RWPE2 (cell line): Measurements from ENCODE around the gene OOSP1.
"Not testable (repeated sequence)": the region's sequence is repeated elsewhere in the genome, so short reads cannot be mapped to it uniquely, and the experiment has no call there.

Experiments used
- ATAC-seq: fragments of 200-7000 bp; cut with Tn5 transposase; 3 replicates; pipeline ENCODE4 v1.9.1; 2021; ENCODE audit warnings: low read depth
- DNase-seq: peaks from one replicate; pipeline ENCODE4 v3.0.0-alpha.2; 2020; ENCODE audit warnings: low spot score
- H3K27ac ChIP-seq: fragments of 450-650 bp; 2 replicates; pipeline ENCODE4 v1.5.1; 2017; ENCODE audit warnings: mild to moderate bottlenecking; ENCODE audit not compliant: poor library complexity, severe bottlenecking
- H3K27me3 ChIP-seq: fragments of 250-450 bp; sonication (Bioruptor Pico); 2 replicates; pipeline ENCODE4 v1.5.1; 2021; ENCODE audit warnings: mild to moderate bottlenecking, moderate library complexity; ENCODE audit not compliant: insufficient read depth, poor library complexity, severe bottlenecking
- H3K36me3 ChIP-seq: fragments of 250-450 bp; sonication (Bioruptor Pico); 2 replicates; pipeline ENCODE4 v1.5.1; 2020; ENCODE audit warnings: low read depth, mild to moderate bottlenecking, moderate library complexity
- H3K4me1 ChIP-seq: fragments of 250-450 bp; sonication (Bioruptor Pico); 2 replicates; pipeline ENCODE4 v1.5.1; 2021; ENCODE audit warnings: mild to moderate bottlenecking, moderate library complexity; ENCODE audit not compliant: insufficient read depth, poor library complexity, severe bottlenecking
- H3K4me3 ChIP-seq: fragments of 250-450 bp; sonication (Bioruptor Pico); 2 replicates; pipeline ENCODE4 v1.5.1; 2021; ENCODE audit warnings: mild to moderate bottlenecking, moderate library complexity; ENCODE audit not compliant: severe bottlenecking
- H3K9me3 ChIP-seq: fragments of 250-450 bp; sonication (Bioruptor Pico); 2 replicates; pipeline ENCODE4 v1.5.1; 2021; ENCODE audit warnings: mild to moderate bottlenecking, moderate library complexity; ENCODE audit not compliant: severe bottlenecking
- CTCF ChIP-seq: fragments of 450-650 bp; IDR thresholded peaks from one replicate; pipeline ENCODE4 v1.5.1; 2017; ENCODE audit warnings: mild to moderate bottlenecking, moderate library complexity; ENCODE audit not compliant: poor library complexity, severe bottlenecking

Gene OOSP1

GRCh38 chr11:59899532-59899931 lies 38.7 kb upstream of the OOSP1 start:
- Histone ChIP-seq H3K36me3 (no peaks in the 10 kb centered on the region), H3K4me1 (peaks cover 9% of the 10 kb centered on the region), H3K4me3 (no peak overlapping the region), H3K27ac (no peak overlapping the region), H3K27me3 (no peaks in the 10 kb centered on the region), H3K9me3 (no peaks in the 10 kb centered on the region)
- no peak for TF ChIP-seq CTCF
- DNase-seq (no peak), ATAC-seq (no peak)

DNA sequence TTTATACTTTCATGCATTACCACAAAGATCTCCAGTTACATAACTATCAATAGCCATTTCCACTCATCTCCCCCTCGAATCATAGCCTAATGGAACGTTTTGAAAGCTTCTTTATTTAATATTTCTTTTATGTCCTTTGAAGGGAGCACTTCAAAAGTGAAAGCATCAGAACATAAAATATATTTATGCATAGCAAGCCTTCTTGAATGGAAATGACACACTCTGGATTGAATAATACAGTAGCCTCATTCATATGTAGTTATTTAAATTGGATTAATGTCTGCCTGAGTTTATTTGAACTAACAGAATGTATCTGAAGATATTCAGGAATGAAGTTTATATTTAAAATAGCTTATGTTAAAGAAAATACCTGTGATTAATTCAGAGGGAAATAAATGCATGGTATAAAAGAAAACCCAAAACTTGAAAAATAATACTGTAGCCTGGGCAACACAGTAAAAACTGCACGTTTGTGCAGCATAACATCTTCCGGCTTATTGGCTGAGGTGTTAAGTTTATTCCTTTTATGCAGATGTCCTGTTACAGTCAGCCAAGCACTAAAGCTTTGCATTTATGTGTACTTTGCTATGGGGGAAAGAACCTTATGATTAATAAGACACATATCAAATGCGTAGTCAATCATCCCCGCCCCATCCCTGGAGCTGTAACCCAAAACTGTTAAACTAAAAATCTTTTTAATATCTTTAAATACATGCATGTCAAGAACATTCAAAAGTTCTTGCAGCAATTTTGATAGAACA lies 37.7 kb upstream of the OOSP1 start:
- no peak for DNase-seq
- H3K36me3 ChIP-seq = no peaks in the 10 kb centered on the region
- TF ChIP-seq CTCF = no peak
- peaks cover 9% of the 10 kb centered on the region for H3K4me1 ChIP-seq
- ATAC-seq = no peak
- no peak overlapping the region for H3K4me3 ChIP-seq
- no peaks in the 10 kb centered on the region for H3K27me3 ChIP-seq
- no peak overlapping the region for H3K27ac ChIP-seq
- no peaks in the 10 kb centered on the region for H3K9me3 ChIP-seq

DNA sequence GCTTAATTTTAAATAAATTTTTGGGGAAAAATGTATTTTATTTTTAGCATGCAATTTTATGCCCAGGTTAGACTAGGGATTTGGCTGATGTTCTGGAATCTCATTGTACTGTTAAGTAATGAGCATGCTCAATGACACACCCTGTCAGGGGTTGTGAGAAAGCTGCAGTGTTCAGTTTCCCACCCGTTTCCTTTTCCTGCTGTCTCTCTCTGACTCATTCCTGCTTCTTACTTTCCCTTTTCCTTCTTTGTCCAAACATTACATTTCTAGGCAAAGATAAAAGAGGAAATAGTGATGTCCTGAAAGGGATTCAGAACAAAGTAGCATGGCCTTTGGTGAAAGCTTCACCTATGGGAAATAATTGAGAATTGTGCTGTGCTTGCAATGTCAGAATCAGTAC lies 36.9 kb upstream of the OOSP1 start:
- DNase-seq = no peak
- no peaks in the 10 kb centered on the region for H3K9me3 ChIP-seq
- peaks cover 9% of the 10 kb centered on the region for H3K4me1 ChIP-seq
- no peak for TF ChIP-seq CTCF
- no peaks in the 10 kb centered on the region for H3K27me3 ChIP-seq
- peak; percentile 91 for ATAC-seq
- no peak overlapping the region for H3K4me3 ChIP-seq
- no peaks in the 10 kb centered on the region for H3K36me3 ChIP-seq
- no peak overlapping the region for H3K27ac ChIP-seq

GRCh38 chr11:59903569-59903968 lies 34.7 kb upstream of the OOSP1 start:
- not testable (repeated sequence) for H3K27ac ChIP-seq, ATAC-seq, H3K36me3 ChIP-seq, H3K9me3 ChIP-seq, H3K4me3 ChIP-seq, H3K27me3 ChIP-seq, DNase-seq, H3K4me1 ChIP-seq

GRCh38 chr11:59918480-59918879 lies 19.8 kb upstream of the OOSP1 start:
- DNase-seq = no peak
- no peak for TF ChIP-seq CTCF
- Histone ChIP-seq H3K27ac (no peak overlapping the region), H3K36me3 (no peaks in the 10 kb centered on the region), H3K9me3 (no peaks in the 10 kb centered on the region), H3K27me3 (no peaks in the 10 kb centered on the region), H3K4me1 (no peaks in the 10 kb centered on the region), H3K4me3 (no peak overlapping the region)
- no peak for ATAC-seq
